Activated CD8-positive, alpha-beta memory T cell treated with anti-CD3 and anti-CD28 coated beads for 24 hours (primary cell): ENCODE data around the gene KBTBD4.
"Not testable (repeated sequence)": the region's sequence is repeated elsewhere in the genome, so short reads cannot be mapped to it uniquely, and the experiment has no call there.

Experiments
- DNase-seq: peaks from one replicate; pipeline ENCODE4 v3.0.0-alpha.2; 2020

The KBTBD4 gene

DNA sequence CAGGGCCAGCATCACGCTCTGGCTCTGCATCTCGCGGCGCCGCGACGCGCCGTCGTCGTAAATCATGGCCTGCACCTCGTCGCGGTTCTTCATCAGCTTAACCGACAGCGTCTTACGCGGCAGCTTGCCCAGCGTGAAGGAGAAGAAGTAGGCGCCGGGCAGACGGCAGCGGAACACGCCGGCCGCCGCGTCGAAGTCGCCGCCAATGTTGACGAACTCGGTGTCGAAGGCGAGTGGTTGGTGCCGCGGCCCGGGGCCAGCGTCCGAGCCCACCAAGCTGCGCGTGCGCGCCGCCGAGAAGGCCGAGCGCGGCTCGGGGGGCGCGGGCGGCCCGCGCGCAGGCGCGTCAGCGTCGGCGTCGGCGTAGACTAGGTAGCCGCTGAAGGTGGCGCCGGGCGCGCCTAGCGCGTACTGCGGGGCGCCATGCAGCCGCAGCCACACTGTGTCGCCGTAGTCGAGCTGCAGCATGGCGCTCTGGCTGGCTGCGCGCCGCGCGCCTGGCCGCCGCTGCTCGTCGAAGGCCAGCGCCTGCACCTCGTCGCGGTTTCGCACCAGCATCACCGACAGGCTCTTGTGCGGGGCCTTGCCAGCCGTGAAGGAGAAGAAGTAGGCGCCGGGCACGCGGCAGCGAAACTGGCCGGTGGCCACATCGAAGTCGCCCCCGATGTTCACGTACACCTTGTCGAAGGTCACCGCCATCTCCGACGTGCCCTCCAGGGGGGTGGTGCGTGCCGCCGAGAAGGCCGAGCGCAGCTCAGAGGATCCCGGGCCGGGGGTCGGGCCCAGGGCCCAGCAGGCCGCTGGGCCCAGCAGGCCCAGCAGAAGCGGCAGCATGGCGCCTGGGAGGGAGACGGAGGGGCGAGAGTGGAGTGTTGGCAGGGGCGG is 11.4 kb upstream of the KBTBD4 start:
- no peak for DNase-seq

DNA sequence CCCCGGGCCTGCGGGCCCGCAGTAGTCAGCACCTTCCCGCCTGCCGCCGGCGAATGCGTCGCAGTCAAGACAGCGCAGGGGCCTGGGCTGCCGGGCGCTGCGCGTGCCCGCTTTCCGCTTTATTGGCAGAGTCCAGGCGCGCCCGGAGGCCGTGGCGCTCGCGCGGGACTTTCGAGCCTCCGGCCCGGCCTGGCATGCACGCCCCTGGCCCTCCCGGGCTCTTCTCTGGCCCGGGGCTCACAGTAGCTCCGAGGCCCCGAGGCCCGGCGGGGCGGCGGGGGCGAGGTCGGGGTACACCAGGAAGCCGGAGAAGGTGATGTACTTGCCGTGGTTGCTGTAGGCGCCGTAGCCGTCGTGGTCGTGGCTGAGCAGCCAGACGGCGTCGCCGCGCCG is 10.8 kb upstream of the KBTBD4 start:
- no peak for DNase-seq

DNA sequence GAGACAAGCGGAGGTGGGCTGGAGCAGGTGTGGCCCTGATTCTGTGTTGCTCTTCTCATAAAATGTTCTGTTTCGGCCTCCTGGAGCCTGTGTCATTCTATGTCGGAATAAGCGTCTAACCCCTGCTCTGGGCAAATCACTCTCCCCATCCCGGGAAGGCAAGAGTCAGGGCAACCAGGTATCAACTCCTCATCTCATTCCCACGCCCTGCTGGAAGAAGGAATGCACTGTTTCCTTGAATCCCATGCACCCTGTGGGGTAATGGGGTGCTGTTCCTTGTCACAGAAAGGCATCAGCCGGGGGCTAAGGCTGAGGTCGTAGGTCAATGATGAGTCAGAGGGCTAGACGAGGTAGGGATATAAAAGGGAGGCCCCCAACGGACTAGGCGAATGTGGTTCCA is 10.3 kb upstream of the KBTBD4 start:
- DNase-seq, result no peak

DNA sequence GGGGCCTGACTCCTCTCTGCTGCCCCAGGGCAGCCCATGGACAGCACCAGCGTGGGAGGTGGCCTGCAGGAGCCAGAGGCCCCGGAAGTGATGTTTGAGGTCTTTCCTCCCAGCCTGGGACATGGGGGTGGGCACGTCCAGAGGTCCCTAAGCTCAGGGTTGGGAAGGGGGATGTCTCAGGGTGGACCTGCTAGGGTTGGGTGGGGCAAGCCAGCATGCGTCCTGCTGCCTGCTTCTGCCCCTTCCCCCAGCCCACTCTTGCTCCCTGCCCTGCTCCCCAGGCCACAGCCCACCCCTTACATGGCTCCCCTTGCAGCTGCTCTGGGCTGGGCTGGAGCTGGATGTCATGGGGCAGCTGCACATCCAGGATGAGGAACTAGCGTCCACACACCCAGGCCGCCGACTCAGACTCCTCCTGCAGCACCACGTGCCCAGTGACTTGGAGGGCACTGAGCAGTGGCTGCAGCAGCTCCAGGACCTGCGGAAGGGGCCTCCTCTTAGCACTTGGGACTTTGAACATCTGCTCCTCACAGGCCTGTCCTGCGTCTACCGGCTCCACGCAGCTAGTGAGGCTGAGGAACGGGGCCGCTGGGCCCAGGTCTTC is 9.1 kb upstream of the KBTBD4 start:
- no peak for DNase-seq

DNA sequence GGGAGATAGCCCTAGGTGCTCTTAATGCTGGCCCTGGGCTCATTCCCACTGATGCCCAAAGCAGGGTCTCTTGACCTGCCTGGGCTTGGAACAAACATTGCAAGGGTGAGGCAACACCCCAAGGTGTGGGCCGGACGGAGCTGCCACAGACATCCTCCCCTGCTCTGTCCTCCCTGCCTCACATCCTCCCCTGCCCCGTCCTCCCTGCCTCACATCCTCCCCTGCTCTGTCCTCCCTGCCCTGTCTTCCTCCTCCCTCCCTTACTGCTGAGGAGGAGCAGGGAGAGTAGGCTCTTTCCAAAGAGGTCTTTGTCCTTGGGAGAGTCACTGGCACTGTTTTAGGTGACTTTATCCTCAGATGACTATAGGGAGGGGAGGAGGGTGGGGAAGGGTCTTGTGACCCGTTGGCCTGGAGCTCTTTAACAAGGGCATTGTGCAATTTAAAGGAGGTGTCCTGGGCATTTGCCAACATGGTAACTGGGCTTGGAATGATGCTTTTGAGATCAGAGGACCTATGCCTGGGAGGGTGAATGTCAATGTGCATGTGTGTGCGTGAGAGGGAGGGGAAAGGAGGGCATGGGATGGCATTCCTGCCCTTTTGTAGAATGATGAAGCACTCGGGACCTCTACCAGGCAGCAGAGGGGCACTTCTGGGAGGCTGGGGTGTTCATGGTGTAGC is 8.4 kb upstream of the KBTBD4 start:
- DNase-seq, result no peak

DNA sequence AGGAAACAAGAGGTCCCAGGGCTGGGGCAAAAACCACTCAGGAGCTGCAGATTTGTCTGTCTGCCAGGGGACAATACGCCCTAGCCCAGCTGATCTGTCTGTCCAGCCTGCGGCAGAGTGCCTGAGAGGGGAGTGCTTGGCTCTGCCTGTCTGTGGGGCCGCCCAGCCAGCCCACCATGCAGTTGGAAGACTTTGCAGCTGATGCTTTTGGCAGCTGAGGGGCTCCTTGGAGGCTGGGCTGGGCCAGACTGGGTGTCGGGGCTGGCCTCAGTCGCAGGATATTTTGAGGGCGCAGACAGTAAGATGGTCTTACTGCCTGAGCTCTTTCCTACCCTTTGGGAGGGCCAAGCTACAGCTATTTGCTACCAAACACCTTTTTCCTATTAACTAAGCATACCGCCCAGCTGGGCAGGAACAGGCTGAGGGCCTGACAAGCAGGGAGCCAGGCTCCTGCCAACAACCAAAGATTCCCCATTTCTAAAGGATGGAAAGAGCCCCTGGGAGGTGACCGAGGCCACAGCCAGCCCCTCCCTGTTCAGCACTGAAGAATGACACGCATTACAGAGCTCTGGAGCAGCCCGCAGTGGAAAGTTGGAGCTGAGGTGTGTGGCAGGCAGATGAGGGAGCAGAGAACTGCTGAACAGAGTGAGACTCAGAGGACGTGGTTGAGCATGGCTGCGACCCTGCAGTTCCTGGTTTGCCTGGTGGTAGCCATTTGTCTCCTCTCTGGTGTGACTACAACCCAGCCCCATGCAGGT is 7.5 kb upstream of the KBTBD4 start, which contains the start of gene FAM180B:
TSS of gene FAM180B (plus strand) at position 581 of the 758 bp plus-strand sequence. CDS start at position 672, 91 bp downstream.
- no peak for DNase-seq

DNA sequence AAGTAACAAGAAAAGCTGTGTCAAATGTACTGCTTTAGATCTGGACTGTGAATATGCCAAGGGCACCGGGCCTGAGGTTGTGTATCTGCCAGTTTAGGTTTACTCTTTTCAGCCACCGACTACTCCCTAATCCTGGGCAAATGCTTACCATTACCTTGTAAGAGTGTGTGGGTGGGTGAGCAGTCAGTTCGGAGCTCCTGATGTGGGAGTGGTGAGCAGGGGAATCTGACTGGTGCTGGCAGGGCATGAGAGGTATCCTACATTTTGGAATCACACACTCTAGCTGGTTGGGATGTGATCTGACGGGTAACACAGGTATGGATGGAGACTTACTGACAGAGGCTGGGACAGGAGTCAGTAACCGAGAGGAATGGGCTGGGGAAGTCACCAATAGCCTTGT is 5.1 kb upstream of the KBTBD4 start:
- DNase-seq, result no peak

DNA sequence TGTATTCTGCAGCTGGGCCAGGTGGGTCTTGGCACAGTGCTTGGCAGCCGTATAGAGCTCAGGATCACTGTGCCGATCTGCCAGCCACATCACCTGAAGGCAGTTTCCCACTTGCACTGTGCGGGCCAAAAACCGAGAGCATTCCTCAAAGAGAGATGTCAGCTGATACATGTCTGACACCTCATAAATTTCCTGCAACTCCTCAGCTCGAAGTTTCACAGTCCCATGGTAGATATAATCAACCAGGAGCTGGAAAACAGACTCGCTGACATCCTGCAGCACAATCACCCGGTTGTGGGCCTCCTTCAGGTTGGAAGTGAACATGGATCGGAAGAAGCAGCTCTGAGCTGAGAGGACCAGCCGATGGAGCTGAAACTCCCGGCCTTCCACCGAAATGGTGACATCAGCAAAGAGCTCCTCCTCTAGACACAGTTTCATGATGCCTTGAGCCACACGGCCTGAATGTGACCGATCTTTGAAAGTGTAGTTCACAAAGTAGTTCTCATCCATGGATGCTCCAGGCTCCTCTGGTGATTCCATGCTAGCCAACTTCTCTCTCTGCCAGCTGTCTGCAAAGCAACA is 1.2 kb downstream of the KBTBD4 start:
- no peak for DNase-seq

DNA sequence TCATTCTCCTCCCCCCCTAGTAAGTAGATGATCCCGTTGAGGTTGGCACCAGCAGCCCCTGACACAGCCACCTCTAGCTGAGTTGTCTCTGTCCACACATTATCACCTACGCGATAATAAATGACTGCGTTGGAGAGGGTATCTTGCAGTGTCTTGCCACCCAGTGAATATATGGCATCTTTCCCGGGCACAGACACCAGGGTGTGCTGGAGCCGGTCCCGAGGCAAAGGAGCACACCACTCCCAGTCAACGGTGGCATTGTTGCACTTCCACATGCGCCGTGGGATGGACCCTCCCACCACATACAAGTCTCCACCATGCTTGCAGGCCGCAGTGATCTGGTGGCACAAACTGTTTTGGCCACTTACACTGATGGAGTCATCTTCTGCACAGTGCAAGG is 5.4 kb downstream of the KBTBD4 start:
- DNase-seq, result no peak

DNA sequence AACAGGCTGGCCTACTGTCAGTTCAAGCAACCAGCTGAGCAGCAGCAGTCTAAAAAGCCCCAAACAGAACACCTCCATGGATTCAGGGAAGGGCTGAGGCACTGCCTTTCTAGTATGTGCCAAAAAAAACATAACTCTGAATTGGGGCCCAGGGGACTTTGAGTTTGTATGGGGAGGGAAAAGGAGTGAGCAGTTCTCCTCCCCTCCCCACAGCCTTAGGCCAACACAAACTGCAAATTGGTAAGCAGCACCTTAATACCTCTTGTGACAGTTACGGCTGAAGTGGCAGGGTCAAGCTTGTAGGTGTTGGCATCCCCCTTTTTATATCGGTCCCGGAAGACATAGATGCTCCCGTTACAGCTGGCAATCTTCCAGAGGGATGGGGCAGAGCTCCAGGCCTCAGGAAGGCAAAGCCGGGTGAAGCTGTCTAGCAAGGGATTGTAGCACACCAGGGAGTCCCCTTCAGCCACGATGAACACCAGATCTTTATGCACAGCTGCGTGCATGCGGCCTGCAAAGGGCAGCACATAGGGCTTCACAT is 6.0 kb downstream of the KBTBD4 start:
- DNase-seq, result no peak

DNA sequence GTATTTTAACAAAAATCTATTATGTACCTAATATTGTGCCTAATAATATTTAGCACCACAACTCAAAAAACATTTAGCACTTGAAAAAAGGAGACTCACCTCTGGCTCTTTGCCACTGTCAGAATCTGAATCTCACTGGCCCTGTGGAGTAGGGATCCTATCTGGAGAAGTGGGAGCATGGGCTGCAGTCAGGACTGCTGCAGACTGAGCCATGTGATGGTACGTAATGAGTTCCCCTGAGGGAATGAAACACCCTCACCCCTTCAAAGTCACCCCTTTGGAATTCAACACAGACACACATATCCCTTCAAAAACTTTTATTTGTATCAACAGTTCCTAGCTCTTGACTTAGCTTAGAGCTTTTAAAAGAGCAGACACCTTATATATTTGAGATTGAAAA is 6.9 kb downstream of the KBTBD4 start:
- no peak for DNase-seq

DNA sequence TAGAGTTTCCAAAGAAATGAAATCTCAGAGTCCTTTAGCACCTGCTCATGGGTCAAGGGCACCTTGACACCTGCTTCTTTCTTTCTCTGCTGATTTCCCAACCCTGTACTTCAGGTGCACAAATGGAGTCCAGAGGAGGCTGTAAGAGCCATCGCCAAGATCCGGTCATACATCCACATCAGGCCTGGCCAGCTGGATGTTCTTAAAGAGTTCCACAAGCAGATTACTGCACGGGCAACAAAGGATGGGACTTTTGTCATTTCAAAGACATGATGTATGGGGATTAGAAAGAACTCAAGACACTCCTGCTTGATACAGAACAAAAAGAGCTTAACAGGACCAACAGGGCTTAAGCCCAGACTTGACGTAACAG is 7.4 kb downstream of the KBTBD4 start:
- DNase-seq, result no peak

DNA sequence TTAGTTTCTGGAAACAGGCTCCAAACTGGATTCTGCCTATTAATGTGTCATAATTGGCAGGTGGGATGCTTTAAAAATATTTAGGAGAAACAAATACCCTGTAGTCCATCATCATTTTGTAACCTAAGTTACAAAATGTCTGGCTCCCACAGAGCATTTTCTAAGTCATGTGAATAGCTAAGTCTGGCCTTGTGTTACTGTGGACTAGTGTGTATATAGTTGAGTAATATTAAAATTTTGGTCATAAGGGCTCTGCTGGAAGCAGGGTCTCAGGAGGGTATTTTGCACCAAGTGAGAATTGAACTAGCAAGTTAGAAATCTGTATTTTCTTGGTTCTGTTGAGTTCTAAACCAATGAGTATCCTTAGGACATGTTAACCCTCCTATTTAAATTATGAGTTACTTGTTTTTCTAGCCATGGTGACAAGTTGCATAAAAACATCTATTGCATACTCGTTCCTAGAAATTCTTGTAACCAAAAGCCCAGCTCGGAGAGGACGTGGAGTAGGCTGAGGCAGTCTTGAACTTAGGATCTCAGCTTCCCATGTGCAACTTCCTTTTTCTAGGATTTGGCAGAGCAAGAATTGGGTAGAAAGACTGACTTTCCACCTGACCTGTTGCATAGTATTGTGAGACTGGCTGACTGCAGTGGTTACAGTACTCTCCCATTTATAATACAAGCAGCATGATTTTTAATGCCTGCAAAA is 8.0 kb downstream of the KBTBD4 start:
- no peak for DNase-seq

DNA sequence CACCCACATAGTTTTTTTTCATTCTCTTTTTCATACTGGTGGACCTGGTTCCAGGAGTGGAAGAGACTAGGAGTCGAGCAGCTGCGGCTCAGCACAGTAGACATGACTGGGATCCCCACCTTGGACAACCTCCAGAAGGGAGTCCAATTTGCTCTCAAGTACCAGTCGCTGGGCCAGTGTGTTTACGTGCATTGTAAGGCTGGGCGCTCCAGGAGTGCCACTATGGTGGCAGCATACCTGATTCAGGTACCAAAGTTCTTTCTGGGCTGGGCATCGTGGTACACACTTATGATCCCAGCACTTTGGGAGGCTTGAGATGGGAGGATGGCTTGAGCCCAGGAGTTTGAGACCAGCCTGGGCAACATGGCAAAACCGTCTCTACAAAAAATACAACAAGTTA is 9.1 kb downstream of the KBTBD4 start:
- DNase-seq, result no peak

DNA sequence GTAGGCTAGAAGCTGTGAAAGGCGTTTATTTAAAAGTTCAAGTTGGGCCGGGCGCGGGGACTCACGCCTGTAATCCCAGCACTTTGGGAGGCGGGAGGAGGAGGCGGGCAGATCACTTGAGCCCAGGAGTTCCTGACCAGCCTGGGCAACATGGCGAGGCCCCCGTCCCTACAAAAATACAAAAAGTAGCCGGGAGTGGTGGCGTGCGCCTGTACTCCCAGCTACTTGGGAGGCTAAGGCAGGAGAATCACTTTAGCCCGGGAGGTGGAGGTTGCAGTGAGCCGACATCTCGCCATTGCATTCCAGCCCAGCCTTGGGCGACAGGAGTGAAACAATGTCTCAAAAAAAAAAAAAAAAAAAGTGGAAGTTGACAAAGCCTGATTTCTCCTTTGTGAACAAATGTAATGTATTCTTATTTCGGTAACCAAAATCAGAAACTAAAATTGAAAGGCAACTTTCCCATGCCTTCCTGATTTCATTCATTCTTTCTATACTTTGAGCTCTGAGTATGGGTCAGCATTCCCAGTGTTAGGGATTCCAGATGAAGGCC is 12.5 kb downstream of the KBTBD4 start:
- no peak for DNase-seq

DNA sequence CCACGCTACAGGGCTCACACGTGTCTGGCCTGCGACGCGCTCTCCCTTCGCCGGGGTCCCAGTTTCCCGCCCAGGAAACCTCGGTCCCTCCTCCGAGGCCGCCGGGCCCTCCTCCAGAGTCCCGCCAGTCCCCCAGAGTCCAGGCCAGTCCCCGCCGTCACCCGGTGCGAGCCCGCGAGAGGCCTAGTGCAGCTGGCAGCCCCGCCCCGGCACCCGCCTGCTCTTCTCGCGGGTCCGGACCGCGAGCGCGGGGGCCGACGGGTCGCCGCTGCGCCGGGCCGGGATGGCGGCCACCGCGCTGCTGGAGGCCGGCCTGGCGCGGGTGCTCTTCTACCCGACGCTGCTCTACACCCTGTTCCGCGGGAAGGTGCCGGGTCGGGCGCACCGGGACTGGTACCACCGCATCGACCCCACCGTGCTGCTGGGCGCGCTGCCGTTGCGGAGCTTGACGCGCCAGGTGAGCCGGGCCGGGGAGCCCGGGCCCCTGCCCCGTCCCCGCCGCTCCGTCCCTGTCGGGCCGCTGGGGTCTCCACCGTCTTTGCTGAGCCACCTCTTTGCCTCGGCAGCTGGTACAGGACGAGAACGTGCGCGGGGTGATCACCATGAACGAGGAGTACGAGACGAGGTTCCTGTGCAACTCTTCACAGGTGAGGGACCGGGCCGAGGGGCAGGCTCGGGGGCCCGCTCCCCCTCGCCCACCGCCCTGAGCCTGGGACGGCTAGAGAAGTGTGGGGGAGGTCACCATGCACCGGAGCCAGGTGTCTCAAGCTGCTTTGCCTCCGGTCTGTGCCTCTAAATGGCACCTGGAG is 13.2 kb downstream of the KBTBD4 start, which contains the start of gene PTPMT1:
TSS of gene PTPMT1 (plus strand) at position 260 of the 809 bp plus-strand sequence. CDS start at position 284, 24 bp downstream.
- peak; percentile 87 for DNase-seq

DNA sequence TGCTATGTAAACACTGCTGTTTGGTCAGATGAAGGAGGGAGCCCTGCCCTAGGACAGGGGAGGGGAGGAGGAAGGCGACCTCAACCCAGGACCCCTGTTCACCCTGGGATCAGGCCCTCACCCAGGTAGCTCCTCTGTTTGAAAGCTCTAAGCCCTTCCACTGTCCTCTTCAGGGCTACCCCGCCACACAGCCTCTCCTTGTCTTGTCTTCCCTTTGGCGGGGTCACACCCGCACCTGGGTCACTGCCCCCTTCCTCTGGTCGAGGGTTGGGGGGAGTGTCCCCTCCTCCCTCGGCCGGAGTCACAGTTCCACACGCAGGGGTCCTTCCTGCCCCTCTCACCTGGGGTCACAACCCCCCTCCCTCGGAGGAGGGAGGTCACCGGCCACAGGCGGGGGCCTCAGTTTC is 13.8 kb downstream of the KBTBD4 start:
- no peak for DNase-seq

DNA sequence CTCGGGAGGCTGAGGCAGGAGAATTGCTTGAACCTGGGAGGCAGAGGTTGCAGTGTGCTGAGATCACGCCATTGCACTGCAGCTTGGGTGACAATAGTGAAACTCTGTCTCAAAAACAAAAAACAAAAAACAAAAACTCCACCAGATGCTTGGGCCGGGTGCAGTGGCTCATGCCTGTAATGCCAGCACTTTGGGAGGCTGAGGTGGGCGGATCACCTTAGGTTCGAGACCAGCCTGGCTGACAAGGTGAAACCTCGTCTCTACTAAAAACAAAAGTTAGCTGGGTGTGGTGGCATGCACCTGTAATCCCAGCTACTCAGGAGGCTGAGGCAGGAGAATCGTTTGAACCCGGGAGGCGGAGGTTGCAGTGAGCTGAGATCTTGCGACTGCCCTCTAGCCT is 14.4 kb downstream of the KBTBD4 start:
- not testable (repeated sequence) for DNase-seq

DNA sequence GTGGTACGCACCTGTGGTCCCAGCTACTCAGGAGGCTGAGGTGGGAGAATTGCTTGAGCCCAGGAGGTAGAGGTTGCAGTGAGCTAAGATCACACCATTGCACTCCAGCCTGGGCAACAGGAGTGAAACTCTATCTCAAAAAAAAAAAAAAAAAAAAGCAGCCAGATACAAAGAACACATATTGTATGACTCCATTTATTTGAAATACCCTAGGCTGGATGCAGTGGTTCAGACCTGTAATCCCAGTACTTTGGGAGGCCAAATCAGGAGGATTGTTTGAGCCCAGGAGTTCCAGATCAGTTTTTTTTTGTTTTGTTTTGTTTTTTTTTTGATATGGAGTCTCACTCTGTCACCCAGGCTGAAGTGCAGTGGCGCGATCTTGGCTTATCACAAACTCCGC is 16.4 kb downstream of the KBTBD4 start:
- not testable (repeated sequence) for DNase-seq

DNA sequence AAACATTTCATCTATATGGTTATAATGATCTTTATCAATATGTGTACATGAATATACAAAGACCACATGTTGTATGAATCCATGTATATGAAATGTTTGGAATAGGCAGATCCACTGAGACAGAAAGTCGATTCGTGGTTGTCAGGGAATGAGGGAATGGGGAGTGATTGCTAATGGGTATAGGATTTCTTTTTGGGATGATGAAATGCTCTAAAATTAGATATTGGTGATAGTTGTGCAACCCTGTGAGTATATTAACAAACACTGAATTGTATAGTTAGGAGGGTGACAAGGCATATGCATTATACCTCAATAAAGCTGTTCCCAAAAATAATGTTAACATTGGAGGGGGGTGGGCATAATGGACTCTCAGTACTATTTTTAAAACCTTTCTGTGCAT is 18.3 kb downstream of the KBTBD4 start:
- DNase-seq, result no peak
